GM21447 (cell line): ENCODE results near the gene GPD1L.
A peak's percentile ranks its signal among the peaks of the same experiment; 100 is the strongest.
"Not testable (repeated sequence)": the region's sequence is repeated elsewhere in the genome, so short reads cannot be mapped to it uniquely, and the experiment has no call there.

Experiments
- ATAC-seq: cut with Tn5 transposase; IDR thresholded peaks from one replicate; pipeline ENCODE4 v1.9.1; 2021; ENCODE audit not compliant: unreplicated experiment

GPD1L gene

DNA sequence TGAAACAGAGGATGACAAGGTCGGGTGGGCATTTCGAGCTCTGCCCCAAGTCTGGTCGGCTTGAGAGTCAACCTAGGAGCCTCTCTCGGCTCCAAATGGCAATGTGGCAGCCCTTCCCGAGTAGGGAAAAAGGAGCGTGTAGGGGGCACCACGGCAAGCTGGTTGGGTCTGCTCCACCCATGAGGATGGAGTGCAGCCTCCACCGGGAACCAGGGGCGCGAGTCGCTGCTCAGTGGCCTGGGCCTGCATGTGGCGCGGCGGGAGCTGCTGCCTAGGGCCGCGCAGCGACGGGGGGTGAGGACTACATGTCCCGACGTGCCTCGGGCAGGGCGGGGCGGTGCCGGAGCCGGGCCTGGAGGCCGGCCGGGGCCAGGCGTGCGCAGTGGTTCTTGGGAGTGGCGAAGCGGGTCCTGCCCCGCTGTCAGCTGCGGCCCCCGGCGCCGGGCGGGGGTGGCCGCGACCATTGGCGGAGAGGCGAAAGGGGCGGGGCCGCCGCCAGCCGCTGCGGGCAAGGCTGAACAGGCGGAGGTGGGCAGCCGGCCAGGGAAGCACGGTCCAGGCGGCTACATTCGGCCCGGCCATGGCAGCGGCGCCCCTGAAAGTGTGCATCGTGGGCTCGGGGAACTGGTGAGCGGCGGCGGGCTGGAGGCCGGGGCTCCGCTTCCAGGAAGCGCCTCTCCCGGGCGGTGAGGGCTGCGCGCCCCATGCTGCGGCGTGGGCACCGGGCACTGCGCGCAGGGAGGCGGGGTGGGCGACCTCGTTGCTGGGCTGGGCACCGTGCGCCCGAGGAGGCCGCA is at the start of gene GPD1L:
Gene GPD1L (plus strand): TSS at position 489 of the 797 bp plus-strand sequence. CDS start 92 bp downstream, at position 581.
- ATAC-seq, result peak; percentile 99

DNA sequence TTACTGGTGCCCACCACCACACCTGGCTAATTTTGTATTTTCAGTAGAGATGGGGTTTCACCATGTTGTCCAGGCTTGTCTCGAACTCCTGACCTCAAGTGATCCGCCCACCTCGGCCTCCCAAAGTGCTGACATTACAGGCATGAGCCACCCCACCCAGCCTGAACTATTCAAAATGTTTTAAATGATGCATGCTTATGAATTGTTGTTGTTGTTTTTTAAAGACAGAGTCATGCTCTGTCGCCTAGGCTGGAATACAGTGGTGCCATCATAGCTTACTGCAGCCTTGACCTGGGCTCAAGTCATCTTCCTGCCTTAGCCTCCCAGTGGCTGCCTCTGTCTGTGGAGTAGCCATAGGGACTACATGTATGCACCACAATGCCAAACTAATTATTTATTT is 48.0 kb upstream of the GPD1L start:
- not testable (repeated sequence) for ATAC-seq

DNA sequence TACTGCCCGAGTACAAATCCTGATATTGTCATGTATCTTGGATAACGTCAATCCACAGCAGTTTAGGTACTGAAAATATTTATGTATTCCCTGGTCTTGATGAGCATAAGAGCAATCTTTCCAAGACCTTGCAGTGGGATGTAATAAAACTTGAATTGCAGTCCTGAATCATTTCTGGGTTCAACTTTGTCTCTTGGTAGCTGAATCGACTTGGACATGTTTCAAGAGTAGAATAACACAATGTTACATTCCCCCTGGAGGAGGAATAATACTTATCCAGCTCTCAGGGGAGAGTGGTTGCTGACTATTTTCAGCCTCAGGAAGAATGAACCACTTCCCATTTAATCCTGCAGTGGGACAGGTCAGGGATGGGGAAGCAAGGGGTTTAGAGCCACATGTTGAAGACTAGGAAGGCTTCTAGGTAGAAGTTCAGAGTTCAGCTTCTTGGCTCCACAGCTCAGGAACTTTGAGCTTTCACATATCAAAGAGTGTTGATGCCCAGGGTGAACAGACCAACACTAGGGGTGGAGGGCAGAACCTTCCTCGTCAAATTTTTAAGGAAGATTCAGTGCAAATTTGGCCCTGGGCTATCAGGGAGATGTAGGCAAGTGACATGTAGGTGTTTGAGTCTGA is 43.4 kb upstream of the GPD1L start:
- ATAC-seq, result no peak

DNA sequence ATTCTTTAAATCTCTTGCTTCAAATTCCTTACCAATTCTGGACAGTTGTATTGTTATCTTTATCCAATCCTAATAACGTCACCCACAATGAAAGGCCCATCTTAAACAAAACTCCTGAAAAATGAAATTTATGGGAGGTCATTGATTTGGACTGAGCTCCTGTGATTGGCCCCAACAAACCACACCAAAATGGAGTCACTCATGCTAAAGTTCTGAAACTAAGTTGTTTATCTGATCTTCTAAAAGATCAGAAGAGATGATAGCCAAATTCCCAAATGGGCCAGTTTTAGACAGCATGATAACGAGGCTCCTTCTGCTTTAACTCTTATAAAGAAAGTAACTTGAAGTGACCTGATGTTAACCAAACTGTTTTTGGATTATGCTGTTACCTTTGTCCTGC is 39.7 kb upstream of the GPD1L start:
- no peak for ATAC-seq

DNA sequence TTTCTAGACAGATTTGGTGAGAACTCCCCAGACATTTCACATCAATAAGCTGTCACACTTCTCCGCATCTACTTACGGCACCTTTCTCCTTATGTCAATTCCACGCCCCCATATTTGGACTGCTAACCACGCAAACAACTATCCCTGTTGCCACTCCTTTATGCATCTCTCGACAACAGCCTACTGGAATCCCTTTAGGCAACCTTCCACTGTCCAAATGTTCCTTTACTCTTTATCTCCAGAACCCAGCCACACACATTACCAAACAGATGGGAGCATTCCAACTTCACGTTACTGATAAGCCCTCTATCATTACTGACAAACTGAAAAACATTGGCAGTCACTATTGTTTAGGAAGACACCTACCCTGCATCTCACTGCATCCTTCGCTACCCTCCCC is 32.2 kb upstream of the GPD1L start:
- not testable (repeated sequence) for ATAC-seq

DNA sequence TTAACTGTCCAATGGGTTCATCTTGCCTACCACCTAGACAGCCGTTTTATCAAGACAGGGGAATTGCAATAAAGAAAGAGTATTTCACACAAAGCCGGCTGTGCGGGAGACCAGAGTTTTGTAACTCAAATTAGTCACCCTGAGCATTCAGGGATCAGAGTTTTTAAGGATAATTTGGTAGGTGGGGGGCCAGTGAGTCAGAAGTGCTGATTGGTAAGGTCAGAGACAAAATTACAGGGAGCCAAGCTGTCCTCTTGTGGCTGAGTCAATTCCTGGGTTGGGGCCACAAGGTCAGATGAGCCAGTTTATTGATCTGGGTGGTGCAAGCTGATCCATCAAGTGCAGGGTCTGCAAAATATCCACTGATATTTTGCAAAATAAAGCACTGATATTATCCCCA is 29.9 kb upstream of the GPD1L start:
- no peak for ATAC-seq

DNA sequence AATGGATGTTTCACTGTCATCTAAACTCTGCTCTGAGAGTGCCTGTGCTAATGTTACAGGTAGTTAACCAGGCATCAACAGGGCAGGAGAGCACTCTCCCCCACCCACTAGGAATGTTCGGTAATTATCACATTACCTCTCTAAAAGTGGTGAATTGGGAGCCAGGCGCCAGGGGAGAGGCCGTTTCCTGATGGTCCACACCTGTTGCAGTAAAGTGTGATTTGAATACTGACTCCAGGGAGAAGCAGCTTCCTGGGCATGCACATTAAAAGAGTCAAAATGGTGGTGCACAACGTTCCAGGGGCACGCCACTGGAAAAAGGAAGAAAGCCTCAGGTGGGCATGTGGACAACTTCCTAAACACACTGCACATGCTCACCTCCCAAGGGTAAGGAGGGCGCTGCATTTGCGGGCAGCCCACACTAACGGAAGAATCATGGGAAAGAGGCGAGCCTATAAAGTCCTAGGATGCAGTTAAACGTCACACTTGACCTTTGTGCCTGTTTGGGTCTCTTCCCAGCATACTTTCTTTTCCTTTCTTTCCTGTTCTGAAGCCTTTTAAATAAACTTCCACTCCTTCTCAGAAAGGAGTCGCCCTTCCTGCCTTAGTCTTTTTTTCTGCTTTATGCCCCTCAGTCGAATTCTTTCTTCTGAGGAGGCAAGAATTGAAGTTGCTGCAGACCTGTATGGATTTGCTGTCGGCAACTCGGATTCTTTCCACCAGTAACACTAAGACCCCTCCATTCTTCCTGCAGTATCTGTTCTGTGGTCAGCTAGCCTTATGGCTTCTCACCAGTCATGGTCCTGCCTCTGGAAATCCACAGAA is 28.9 kb upstream of the GPD1L start:
- ATAC-seq, result no peak

DNA sequence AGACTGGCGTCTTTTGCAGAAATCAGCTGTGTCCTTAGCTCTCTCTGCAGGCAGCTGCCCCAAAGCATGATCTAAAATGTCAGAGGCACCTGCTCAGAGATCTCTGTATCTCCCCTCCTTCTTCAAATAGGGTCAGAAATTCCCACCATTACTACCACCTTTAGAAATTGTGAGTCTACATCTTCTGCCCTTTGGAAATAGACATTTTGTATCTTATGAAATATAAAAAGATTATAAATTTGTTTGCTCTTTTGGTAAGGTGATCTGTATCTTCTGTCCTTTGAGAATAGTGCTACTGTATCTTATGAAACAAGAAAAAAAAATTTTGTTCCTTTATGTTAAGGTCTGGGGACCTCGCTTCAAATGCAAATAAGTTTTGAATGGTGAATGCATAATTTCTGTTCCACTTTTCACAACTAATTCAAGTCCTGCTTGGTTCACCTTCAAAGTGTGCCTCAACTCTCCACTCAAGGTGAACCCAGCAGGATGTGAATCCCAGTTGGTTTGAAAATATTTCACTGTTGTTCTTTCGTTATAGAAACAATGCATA is 28.3 kb upstream of the GPD1L start:
- no peak for ATAC-seq

DNA sequence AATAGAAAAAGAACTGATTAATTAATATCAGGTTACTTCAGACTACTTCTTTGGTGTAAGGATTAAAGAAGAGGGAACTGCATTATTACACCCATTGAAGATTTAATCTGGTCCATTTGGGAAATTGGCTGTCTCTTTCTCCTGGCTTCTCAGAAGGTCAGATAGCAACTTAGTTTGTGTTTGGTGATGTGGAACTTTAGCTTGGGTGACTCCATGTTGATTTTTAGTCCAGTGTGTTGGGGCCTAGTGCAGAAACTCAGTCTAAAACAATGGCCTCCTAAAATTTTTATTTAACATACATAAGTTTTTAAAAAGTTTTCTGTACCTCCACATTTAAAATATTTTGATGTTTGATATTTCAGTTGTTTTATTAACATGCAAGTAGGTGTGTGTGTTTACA is 27.6 kb upstream of the GPD1L start:
- no peak for ATAC-seq

DNA sequence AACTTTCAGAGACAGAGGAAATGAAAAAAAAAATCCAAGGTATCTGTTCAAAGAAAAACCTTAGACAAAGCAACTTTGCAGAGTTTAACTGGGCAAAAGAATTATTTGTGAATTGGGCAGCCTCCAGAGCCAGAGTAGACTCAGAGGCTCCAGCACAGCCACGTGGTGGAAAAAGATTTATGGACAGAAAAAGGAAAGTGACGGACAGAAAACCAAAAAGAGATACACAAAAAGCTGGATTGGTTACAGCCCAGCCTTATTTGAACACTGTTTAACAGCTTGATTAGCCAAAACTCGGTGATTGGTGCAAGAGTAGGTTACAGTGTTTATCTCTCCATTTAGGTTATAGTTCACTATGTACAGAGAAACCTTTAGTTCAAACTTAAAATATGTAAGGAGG is 23.7 kb upstream of the GPD1L start:
- ATAC-seq, result no peak

DNA sequence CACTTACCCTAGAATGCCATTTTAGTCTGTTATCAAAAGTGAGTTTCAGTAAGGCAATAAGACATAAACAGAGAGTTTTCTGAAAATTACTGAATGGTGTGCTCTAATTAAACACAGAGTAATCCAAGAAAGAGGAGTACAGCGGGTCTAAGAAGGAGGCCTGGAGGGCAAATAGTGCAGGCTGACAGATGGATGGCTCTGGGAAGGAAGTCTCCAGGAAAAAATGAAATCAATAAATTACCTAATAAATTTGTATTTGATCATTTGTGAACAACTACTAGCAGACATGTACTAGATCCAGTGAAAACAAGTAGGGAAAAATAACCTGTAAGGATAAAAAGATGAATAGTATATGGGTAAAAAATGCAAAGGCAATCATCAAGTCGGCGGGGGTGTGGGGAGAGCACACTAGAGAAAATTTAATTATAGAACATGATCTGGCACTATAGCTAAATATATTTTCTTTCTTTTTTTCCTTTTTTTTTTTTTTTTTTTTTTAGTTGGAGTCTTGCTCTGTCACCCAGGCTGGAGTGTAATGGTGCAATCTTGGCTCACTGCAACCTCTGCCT is 22.6 kb upstream of the GPD1L start:
- no peak for ATAC-seq

DNA sequence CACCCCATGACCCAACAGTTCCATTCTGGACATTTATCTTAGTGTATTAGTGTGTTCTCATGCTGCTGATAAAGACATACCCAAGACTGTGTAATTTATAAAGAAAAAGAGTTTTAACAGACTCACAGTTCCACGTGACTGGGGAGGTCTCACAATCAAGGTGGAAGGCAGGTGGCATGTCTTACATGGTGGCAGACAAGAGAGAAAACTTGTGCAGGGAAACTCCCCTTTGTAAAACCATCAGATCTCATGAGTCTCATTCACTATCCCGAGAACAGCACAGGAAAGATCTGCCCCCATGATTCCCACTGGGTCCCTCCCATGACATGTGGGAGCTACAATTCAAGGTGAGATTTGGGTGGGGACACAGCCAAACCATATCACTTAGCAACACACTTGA is 21.6 kb upstream of the GPD1L start:
- no peak for ATAC-seq

DNA sequence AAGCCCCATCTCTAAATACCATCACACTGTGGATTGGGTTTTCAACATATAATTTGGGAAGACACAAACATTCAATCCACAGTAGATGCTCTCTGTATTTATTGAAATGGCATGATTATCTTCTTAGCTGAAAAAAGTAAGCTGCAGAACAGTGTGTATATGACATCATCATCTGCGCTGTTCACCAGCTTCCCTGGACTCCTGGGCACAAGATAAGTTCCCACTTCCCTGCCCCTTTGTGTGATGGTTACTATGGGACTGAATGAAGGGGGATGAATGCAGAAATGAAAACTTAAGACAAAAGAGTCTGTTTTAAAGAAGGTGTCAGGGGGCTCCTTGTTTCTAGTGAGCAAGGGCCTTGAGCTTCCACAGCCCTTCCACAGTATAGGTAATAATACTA is 20.0 kb upstream of the GPD1L start:
- no peak for ATAC-seq

DNA sequence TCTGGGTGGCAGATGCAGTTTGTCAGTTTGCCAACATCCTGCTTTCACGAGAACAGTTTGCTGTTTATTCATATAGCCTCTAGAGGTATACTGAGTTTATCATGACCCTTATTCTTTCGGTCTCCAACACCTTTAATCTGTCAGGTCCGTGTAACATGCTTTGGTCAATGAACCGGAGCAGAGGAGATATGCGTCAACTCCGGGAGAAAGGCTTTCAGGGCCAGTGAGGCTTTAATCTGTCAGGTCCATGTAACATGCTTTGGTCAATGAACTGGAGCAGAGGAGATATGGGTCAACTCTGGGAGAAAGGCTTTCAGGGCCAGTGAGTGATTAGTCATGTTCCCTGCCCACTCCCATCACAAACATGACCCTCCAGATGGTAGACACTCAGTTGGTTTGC is 16.9 kb upstream of the GPD1L start:
- no peak for ATAC-seq

DNA sequence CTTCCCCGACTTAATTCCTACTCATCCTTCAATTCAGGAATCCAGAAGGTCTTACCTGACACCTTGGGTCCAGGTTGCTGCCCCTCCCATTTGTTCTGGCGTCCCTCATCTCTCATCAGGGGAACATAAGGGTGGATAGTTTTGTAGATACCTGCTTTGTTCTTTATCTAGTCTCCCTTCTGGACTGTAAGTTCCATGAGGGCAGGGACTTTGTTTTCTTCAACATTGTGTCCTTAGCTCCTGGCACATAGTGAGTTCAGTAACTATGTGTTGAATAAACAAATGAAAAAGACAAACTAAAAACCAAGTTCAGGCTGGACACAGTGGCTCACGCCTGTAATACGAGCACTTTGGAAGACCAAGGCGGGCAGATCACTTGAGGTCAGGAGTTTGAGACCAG is 13.2 kb upstream of the GPD1L start:
- no peak for ATAC-seq

DNA sequence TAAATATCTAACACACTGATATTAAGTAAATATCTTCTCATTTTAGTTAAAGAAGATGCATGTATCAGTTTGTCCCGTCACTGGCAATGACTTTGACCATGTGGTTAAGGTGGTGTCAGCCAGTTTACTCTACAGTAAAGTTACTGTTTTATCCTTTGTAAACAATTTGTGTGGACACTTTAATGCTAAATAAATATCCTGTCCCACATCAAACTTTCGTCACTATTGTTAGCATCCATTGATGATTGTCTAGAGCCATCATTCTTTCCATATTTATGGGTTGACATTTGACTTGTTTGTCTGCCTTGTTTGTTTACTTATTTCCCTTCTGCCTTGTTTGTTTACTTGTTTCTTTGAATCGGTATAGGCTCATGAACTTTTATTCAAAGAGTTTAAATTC is 11.0 kb upstream of the GPD1L start:
- no peak for ATAC-seq

DNA sequence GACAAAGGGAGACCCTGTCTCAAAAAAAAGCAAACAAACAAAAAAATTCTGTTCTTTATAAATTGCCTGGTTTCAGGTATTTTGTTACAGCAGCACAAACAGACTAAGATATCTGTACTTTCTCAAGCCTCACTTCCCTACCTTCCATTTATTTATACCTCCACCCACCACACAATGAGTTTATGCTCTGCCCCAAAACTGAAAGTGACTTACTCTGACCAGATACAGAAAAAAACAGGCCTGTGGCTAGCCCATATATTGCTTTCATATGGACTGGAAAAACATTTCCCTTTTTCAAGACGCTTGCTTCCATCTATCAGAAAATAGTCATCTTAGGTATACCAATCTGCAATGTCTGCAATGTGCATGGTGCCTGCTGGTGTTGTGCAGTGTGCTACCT is 8.7 kb upstream of the GPD1L start:
- ATAC-seq, result peak; percentile 79

DNA sequence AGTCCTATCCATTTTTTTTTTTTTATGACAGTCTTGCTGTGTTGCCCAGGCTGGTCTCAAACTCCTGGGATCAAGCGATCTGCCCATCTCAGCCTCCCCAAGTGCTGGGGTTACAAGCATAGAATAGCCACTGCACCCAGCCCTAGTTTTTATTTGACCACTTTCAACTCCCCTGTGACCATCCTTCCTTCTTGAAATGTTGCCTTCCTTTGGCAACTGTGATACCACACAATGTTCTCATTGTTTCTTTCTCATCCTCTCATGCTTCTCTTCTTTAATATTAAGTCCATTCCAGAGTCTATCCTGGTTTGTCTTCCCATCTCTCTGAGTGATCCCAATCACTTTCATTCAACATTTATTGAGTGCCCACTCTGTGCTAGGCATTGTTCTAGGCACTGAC is 7.9 kb upstream of the GPD1L start:
- no peak for ATAC-seq

DNA sequence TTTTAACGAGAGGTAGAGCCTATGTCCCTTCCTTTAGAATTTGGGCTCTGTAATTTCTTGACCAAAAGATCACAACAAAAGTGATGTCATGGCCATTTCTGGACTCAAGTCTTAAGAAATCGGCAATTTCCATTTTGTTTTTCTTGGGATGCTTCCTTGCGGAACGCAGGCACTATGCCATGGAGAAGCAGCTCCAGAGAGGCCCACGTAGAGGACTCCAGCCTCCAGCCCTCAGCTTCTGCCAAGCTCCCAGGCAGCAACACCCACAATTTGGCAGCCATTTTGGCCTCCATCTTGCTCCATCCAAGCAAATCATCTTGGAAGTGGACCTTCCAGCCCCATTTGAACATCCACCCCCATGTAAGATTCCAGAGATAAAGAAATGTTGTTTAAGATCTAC is 6.0 kb upstream of the GPD1L start:
- ATAC-seq, result no peak

DNA sequence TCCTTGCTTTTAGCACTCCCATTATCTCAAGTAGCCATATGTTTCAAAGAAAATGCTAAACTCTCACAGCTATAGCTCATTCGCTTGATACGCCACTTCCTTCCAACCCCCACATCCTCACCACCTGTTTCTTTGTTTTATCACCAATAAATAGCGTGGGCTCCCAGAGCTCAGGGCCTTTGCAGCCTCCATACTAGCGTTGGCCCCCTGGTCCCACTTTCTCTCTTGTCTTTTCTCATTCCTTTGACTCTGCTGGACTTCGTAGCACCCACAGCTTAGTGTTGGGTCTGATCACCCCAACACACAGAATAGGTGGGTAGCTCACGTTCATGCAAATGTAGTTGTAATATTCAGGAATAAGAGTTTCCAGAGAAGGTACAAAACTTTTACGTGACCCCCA is 4.1 kb upstream of the GPD1L start:
- ATAC-seq, result no peak

DNA sequence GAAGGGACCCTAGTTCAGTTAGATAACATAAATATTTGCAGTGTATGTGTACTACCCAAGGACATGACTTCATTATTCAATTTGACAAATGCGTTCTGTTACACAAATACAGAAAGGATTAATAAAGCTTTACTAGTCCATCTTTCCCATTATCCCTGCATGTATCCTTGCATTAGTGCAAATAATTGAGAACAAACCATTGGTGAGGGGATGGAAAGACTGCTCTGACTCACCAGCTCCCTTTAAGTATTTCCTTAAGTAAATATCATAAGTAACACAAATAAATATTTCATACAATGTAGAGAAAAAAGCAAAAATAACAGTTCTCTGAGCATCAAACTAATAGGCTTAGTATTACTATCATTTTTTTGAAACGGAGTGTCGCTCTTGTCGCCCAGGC is 1.9 kb upstream of the GPD1L start:
- no peak for ATAC-seq
